Neural cell (in vitro differentiated cells): ENCODE data around the gene RUVBL1.

Source experiments
- CTCF ChIP-seq: fragments of 450-650 bp; IDR thresholded peaks from 2 replicates; pipeline ENCODE4 v1.5.1; 2014; ENCODE audit warnings: antibody characterized with exemption, mild to moderate bottlenecking, moderate library complexity; ENCODE audit not compliant: poor library complexity, severe bottlenecking
- EZH2 ChIP-seq: fragments of 200-600, 300-800 bp; shearing (Covaris generic), sonication (generic); IDR thresholded peaks from 2 replicates; pipeline ENCODE4 v1.6.1; 2014; ENCODE audit warnings: antibody characterized with exemption, low read length, borderline replicate concordance, mild to moderate bottlenecking; ENCODE audit not compliant: insufficient read depth, poor library complexity, severe bottlenecking
- POLR2AphosphoS5 ChIP-seq: IDR thresholded peaks from 2 replicates; pipeline ENCODE4 v1.6.1; 2012
- REST ChIP-seq: IDR thresholded peaks from 2 replicates; pipeline ENCODE4 v1.6.1; 2012; ENCODE audit warnings: borderline replicate concordance

DNA sequence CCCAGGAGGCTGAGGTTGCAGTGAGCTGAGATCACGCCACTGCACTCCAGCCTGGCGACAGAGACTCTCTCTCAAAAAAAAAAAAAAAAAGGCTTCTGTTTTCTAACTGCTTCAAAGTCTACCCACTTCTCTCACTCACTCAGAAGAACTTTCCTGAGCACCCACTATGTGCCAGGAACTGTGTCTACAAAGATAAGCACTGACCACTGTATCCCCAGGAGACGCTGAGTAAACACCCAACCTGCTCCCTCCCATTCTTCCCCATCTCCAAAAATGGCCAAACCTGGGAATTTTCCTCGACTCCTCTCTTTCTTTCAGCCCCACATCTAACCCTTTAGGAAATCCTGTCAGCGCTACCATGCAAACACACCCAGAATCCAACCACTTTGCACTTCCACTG is 12.5 kb downstream of the RUVBL1 start:
- TF ChIP-seq CTCF (no peak), POLR2AphosphoS5 (no peak), EZH2 (no peak), REST (no peak)
